Nephron progenitor cell (in vitro differentiated cells): ENCODE data around the gene ATP1B3.

Experiments used
- DNase-seq: peaks from one replicate; pipeline ENCODE4 v3.0.0; 2021
- H3K27ac Mint-ChIP-seq: 2 replicates; pipeline ENCODE4 v1.8.0; 2021; ENCODE audit warnings: mild to moderate bottlenecking, moderate library complexity, mixed read lengths
- H3K27me3 Mint-ChIP-seq: 2 replicates; pipeline ENCODE4 v1.8.0; 2021; ENCODE audit warnings: mild to moderate bottlenecking, low read depth, mixed read lengths; ENCODE audit not compliant: poor library complexity
- H3K36me3 Mint-ChIP-seq: 2 replicates; pipeline ENCODE4 v1.8.0; 2021; ENCODE audit warnings: low read depth, mixed read lengths
- H3K4me1 Mint-ChIP-seq: 2 replicates; pipeline ENCODE4 v1.8.0; 2021; ENCODE audit warnings: mixed read lengths
- H3K4me3 Mint-ChIP-seq: 2 replicates; pipeline ENCODE4 v1.8.0; 2021; ENCODE audit warnings: mild to moderate bottlenecking, moderate library complexity, mixed read lengths
- H3K9me3 Mint-ChIP-seq: 2 replicates; pipeline ENCODE4 v1.8.0; 2021; ENCODE audit warnings: mild to moderate bottlenecking, moderate library complexity, mixed read lengths
- TF ChIP-seq, protein P1 (sequence below): fragments of 200-600 bp; sonication (generic); IDR thresholded peaks from 2 replicates; pipeline ENCODE4 v1.5.0; 2021; ENCODE audit warnings: antibody characterized with exemption

The ATP1B3 gene

DNA sequence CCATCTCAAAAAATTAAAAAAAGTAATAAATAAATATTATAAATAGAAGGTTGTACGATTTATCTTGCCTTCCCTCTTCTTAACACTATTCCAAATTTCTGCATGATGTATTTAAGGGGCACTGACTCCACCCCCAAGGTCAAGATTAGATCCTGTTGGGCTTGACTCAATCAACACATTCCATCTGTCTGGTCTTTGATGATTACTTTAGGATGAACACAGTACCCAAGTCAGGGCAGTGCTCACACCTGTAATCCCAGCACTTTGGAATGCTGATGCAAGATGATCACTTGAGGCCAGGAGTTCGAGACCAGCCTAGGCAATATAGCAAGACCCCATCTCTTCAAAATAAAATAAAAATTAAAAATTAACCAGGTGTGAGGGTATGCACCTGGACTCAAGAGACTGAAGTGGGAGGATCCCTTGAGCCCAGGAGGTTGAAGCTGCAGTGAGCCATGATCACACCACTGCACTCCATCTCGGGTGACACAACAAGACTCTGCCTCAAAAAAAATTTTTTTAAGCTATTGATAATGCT lies 14.1 kb upstream of the ATP1B3 start:
- no peak overlapping the region for H3K27ac Mint-ChIP-seq
- DNase-seq = no peak
- H3K4me3 Mint-ChIP-seq = no peak overlapping the region
- H3K4me1 Mint-ChIP-seq = peaks cover 11% of the 10 kb centered on the region
- no peaks in the 10 kb centered on the region for H3K9me3 Mint-ChIP-seq
- H3K36me3 Mint-ChIP-seq = no peaks in the 10 kb centered on the region
- TF ChIP-seq, protein P1, sequence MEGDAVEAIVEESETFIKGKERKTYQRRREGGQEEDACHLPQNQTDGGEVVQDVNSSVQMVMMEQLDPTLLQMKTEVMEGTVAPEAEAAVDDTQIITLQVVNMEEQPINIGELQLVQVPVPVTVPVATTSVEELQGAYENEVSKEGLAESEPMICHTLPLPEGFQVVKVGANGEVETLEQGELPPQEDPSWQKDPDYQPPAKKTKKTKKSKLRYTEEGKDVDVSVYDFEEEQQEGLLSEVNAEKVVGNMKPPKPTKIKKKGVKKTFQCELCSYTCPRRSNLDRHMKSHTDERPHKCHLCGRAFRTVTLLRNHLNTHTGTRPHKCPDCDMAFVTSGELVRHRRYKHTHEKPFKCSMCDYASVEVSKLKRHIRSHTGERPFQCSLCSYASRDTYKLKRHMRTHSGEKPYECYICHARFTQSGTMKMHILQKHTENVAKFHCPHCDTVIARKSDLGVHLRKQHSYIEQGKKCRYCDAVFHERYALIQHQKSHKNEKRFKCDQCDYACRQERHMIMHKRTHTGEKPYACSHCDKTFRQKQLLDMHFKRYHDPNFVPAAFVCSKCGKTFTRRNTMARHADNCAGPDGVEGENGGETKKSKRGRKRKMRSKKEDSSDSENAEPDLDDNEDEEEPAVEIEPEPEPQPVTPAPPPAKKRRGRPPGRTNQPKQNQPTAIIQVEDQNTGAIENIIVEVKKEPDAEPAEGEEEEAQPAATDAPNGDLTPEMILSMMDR = no peak
- peaks cover 5% of the 10 kb centered on the region for H3K27me3 Mint-ChIP-seq

DNA sequence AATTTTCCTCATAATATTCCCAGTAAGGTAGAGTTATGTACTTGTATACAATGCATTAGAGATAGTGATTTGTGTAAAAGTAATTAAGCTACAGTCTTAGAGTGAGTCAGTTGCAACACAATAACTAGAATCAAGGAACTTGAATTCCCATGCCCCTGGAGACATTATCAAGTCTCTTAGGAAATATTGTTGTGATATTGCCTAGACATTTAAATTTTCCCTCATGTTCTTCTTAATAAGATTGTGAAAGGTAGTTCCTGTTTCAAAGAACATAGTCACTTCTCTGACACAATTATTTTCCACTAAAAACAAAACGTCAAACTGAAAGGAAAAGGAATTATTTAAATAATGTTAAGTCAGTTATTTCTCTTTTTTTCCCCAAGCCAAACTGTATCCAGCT lies 13.0 kb upstream of the ATP1B3 start:
- Mint-ChIP-seq H3K4me3 (no peak overlapping the region), H3K27ac (no peak overlapping the region), H3K36me3 (no peaks in the 10 kb centered on the region), H3K9me3 (no peaks in the 10 kb centered on the region), H3K27me3 (peaks cover 2% of the 10 kb centered on the region), H3K4me1 (peaks cover 11% of the 10 kb centered on the region)
- TF ChIP-seq, protein P1 = no peak
- DNase-seq = no peak

DNA sequence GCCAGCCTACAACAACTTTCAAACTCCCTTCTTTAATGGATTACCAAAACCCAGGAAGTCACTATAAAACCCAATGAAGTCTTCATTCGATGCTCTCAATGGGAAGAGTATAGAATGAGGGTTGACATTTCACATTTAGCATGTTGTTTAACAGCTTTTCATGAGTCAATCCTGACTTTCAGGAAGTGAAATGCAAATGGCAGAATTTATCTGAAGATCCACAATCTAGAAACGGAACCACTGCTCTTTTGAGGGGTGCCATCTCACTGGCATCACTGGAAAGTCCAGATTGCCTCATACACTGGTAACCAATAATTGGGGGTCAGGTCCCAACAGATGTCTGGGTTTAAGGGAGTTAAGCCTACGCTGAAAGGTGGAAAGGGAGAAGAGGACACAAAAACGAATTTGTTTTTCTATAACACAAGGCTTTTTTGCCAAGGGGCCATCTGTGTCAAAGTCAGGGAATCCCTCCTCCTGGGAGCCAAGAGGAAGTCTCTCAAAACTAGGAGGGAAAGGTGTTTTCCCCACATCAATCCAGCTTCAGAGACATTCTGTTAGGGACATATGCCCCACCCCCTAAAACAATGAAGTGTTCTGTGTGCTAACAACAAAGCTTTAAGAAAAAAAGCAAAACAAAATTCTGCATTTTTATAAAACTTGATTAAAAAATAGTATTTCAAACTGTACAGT lies 12.0 kb upstream of the ATP1B3 start:
- Mint-ChIP-seq H3K36me3 (no peaks in the 10 kb centered on the region), H3K9me3 (no peaks in the 10 kb centered on the region), H3K4me3 (no peak overlapping the region), H3K27ac (no peak overlapping the region), H3K4me1 (peaks cover 10% of the 10 kb centered on the region), H3K27me3 (peaks cover 2% of the 10 kb centered on the region)
- TF ChIP-seq, protein P1 = no peak
- DNase-seq = no peak

DNA sequence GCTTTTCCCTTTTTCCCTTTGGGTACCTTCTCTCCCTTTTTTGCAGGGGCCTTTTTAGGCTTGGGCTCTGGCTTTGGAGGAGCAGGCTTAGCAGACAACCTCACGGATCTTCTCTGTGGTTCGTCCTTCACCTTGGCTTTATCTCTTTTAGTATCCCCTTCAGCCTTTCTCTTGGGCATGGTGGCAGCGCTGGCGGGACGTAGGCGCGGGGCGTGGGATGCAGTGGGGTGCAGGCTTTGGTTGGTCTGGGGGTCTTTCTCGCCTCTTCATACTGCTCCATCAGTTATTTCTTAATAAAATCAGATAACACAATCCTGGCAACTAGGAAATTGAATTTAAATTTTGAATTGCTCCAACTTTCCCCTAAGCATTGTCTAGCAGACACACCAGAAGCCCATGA lies 11.3 kb upstream of the ATP1B3 start:
- Mint-ChIP-seq H3K36me3 (no peaks in the 10 kb centered on the region), H3K4me1 (peaks cover 3% of the 10 kb centered on the region), H3K27me3 (peaks cover 2% of the 10 kb centered on the region), H3K9me3 (no peaks in the 10 kb centered on the region), H3K27ac (peak overlapping the region; percentile 31), H3K4me3 (no peak overlapping the region)
- TF ChIP-seq, protein P1 = no peak
- no peak for DNase-seq

DNA sequence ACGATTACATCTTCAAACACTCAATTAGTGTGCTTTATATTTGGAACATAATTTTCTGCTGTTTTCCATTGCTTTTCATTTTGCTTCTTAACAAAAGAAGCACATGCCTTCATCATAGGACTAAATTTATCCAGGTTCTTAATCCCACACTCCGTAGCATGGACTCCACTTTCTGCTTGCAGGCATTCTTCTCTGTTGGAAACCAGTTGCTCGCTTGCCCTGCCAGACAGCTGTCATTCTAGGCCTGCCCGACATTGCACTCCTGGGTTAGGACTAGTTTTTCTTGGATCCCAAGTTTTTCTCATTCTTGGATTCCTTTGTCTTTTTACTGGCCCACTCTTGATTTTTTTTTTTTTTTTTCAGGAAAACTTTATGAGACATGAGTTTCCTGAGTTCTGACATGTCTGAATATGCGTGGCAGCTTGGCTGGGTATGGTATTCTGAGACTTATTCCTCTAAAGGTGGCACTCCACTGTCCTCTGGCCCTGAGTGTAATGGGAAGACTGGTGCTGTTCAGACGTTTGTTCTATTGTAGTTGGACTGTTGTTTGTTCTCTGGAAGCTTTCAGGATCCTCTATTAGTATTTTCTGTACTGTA lies 6.3 kb upstream of the ATP1B3 start:
- TF ChIP-seq, protein P1 = no peak
- Mint-ChIP-seq H3K27me3 (peaks cover 11% of the 10 kb centered on the region), H3K4me1 (peaks cover 2% of the 10 kb centered on the region), H3K9me3 (no peaks in the 10 kb centered on the region), H3K27ac (no peak overlapping the region), H3K36me3 (no peaks in the 10 kb centered on the region), H3K4me3 (no peak overlapping the region)
- DNase-seq = no peak
